Measurements from ENCODE around the gene KLK8.
"Not testable (repeated sequence)": the region's sequence is repeated elsewhere in the genome, so short reads cannot be mapped to it uniquely, and the experiment has no call there.

KLK8 gene

GRCh38 chr19:51018745-51019543 is 17.5 kb upstream of the KLK8 start:
- no peak for DNase-seq (ENCODE audit: low spot score)
- FAIRE-seq: no peak

- peak; percentile 67 for DNase-seq (ENCODE audit: low spot score)
- FAIRE-seq: no peak
These were observed 15.6 kb upstream of the KLK8 start for GRCh38 chr19:51016798-51017683.

GRCh38 chr19:51015691-51016267 is 14.4 kb upstream of the KLK8 start:
- FAIRE-seq (no peak), DNase-seq (ENCODE audit: low spot score) (no peak)

DNA sequence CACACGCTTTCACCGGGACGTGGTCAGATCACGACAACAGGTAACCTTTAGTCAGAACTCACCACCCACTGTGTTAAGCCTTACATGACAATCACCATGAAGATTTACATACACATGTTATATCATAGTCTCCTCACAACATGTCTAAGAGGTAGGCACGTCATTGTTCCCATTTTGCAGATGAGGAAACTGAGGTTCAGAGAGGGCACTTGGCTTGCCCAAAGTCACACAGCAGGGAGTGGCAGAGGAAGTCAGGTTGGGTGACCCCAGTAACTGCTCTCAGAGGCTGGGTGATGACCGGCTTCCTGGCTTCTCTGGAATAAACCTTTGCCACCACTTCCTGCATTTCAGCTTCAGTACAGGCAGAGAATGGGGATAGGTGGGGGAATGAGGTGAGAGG is 12.8 kb upstream of the KLK8 start:
- DNase-seq (ENCODE audit: low spot score): no peak
- no peak for FAIRE-seq

DNA sequence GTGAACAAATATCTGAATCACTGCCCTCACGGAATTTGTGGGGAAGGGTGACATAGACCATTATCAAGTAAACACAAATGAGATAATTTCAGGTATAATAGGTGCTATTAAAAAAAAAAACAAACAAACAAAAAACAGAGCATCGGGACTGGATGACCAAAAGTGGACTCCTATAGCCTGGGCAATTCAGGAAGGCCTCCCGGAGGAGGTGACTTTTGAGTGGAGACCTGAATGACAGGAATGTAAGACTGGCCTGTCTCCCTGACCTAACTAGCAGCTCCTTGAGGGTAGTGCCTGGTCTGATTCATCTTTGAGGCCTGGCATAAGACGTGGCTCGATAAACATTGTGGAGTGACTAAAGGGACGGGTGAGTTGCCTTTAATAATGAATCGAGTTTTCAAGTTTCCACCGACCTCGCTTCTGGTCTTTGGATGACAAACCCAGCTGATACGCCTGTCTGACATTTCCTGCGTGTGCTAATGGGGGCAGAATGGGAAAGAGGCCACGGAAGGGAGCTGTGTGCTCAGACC is 11.3 kb upstream of the KLK8 start:
- DNase-seq (ENCODE audit: low spot score) (no peak), FAIRE-seq (no peak)

DNA sequence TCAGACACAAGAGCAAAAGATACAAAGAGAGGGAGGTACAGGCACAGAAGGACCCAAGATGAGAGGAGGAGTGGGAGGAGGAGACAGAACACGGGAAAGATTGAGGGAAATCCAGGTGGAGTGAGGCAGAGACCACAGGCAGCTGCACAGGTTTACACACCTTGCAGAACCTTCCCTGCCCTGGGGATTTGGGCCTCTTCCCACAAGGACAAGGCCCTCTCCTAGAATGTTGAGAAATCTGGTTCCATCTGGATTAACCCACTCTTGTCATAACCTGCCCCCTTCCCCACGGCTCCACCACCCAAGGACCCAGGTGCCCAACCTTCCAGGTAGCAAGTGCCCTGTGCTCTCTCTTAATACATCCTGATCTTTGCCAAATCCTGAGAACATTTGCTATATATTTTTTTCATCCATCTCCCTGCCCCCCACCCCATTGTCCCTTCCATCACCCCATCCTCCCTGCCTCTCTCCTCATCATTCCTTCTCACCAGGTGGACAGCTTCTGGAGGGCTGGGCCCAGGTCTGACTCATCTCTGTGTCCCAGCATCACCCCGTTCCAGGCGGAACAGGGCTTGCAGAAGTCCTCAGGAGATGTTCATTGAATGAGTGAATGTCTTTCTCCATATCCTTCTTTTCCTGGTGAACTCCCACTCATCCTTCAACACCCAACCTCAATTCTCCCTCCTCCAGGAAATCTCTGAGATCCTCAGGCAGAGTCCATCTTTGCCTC is 8.8 kb upstream of the KLK8 start:
- FAIRE-seq (no peak), DNase-seq (ENCODE audit: low spot score) (no peak)

DNA sequence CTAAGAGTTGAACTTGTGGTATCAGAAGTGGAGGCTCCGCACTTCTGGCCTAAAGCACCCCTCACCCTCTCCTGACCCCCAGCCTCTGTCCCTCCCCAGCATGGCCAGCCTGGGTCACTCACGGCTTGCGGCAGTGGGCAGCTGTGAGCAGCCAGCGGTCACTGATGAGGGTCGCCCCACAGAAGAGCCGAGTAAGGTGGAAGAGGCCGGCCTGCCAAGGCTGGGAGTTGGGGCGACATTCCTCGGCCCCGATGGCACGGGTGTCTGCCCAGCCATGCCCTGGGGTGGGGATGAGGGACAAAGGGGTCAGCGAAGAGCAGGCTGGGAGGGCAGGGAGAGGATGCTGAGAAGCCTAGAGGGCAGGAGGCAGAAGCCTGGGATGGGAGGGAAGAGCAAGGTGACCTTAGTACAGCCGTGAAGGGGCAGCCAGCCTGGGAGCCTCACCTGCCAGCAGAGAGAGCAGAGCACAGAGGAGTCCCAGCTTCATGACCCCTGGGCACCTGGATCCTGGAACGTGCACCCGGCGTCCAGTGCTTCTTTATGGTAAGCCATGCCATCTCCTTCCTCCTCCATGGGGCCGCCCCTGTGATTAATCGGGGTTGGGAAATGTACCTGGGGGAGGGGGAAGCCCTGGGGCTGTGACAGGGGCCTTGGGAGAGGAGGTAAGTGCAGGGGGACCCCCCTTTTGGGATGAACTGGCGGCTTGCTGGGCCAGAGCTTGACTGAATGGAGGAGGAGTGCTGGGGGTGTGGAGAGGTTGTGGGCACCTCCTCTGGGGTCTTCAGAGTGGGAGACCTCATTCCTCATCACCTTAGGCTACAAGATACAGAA is 7.9 kb upstream of the KLK8 start:
- FAIRE-seq (no peak), DNase-seq (ENCODE audit: low spot score) (no peak)

DNA sequence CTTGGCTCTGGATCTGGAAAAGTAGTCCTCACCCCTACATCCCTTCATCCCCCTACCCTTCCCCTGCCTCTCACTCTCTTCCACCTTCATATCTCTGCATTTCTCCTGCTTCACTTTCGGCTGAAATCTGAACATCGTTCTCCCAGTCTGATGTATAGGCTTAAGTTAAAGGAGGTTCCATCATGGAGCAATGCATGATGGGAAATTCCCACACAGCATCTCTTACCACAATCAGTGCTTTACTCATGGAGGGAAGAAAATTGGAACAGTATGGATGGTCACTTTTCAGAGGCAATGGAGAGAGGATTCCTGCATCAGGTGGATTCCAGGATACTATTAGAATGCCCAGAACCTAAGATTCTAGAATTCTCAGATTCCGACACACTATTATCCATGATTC is 6.1 kb upstream of the KLK8 start:
- no peak for FAIRE-seq
- DNase-seq (ENCODE audit: low spot score): no peak

GRCh38 chr19:51006406-51006805 is 5.0 kb upstream of the KLK8 start:
- peak; percentile 79 for FAIRE-seq
- no peak for DNase-seq (ENCODE audit: low spot score)

DNA sequence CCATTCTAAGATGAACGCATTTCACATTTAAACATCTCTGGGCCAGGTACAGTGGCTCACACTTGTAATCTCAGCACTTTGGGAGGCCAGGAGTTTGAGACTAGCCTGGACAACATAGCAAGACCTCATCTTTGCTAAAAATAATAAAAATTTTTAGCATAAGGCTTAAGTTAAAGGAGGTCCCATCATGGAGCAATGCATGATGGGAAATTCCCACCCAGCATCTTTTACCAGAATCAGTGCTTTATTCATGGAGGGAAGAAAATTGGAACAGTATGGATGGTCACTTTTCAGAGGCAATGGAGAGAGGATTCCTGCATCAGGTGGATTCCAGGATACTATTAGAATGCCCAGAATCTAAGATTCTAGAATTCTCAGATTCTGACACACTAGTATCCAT is 3.8 kb upstream of the KLK8 start:
- FAIRE-seq: no peak
- DNase-seq (ENCODE audit: low spot score): no peak

DNA sequence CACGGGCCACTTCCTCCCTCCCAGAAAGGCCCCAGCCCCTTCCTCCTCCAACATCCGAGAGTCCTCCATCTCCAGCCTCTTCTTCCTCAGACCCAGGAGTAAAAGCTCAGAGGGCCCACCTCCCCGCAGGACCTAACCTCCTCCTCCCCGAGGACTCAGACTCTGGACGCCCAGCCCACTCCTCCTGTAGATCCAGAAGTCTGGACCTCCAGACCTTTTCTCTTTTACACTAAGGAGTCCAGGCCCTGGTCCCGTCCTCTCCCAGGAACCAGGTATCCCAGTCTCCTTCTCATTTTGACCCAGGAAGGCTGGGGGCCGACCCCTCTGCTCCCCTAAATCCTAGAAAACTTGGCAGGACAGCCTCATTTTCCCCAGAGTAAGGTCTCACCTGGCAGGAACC is 1.9 kb upstream of the KLK8 start:
- FAIRE-seq (no peak), DNase-seq (ENCODE audit: low spot score) (no peak)

- no peak for FAIRE-seq
- DNase-seq (ENCODE audit: low spot score): no peak
These were observed 1.3 kb upstream of the KLK8 start for GRCh38 chr19:51002542-51003311.

GRCh38 chr19:51002089-51002532 is 707 bp upstream of the KLK8 start:
- FAIRE-seq (no peak), DNase-seq (ENCODE audit: low spot score) (no peak)

GRCh38 chr19:51000981-51001380 is 423 bp downstream of the KLK8 start:
- FAIRE-seq: no peak

GRCh38 chr19:51000426-51000825 is 978 bp downstream of the KLK8 start:
- no peak for DNase-seq (ENCODE audit: low spot score)
- FAIRE-seq: peak; percentile 40

More at GRCh38 chr19:51000981-51001380, 423 bp downstream of the KLK8 start:
- DNase-seq (ENCODE audit: low spot score): no peak

DNA sequence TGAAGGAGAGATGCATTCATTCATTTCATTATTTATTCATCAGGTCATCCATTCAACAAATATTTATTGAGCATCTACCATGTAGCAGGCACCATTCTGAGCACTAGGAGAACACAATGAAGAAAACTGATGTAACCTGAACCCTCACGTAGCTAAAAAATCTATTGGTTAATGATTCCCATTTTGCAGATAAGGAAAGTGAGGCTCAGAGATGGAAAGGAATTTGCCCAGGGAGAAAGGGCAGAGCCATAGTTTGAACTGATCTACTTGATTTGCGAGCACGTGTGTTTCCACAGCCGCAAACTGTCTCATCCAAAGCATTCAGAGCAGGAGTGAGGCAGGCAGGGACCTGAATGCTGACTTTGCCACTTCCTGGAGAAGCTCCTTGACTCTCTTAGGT is 2.7 kb downstream of the KLK8 start:
- no peak for FAIRE-seq
- DNase-seq (ENCODE audit: low spot score): no peak

- FAIRE-seq (no peak), DNase-seq (ENCODE audit: low spot score) (no peak)
These were observed 3.3 kb downstream of the KLK8 start for GRCh38 chr19:50998061-50998460.

- DNase-seq (ENCODE audit: low spot score) (no peak), FAIRE-seq (no peak)
These were observed 7.3 kb downstream of the KLK8 start for GRCh38 chr19:50994129-50994528.

GRCh38 chr19:50992666-50993035 is 8.8 kb downstream of the KLK8 start:
- FAIRE-seq: no peak

GRCh38 chr19:50984416-50984815 is 17.0 kb downstream of the KLK8 start:
- DNase-seq (ENCODE audit: low spot score); FAIRE-seq: not testable (repeated sequence)

More at GRCh38 chr19:50992666-50993035, 8.8 kb downstream of the KLK8 start:
- DNase-seq (ENCODE audit: low spot score): no peak

Data from urothelium cell line (cell line).